D721Med (cell line): Measurements from ENCODE around the gene TINAG.

ENCODE experiments used
- DNase-seq: peaks from one replicate; pipeline ENCODE4 v3.0.0; 2011; ENCODE audit warnings: low spot score; ENCODE audit not compliant: insufficient read length
- FAIRE-seq: peaks from 2 replicates; lab custom pipeline; 2011; peaks lifted over from hg19 to GRCh38; lab: Jason Lieb, UNC
- CTCF ChIP-seq: IDR thresholded peaks from 2 replicates; pipeline ENCODE4 v1.5.1; 2012; ENCODE audit warnings: mild to moderate bottlenecking, control low read depth; ENCODE audit not compliant: insufficient read depth; ENCODE audit errors: missing control alignments

TINAG gene

GRCh38 chr6:54335871-54336270 is 27.6 kb downstream of the TINAG start:
- DNase-seq, result no peak
- no peak for FAIRE-seq
- no peak for TF ChIP-seq CTCF

- no peak for TF ChIP-seq CTCF
- FAIRE-seq (no peak), DNase-seq (no peak)
Measured at GRCh38 chr6:54353975-54354374, 45.7 kb downstream of the TINAG start.

- DNase-seq (no peak), FAIRE-seq (peak; percentile 11)
- TF ChIP-seq CTCF, result no peak
Measured at GRCh38 chr6:54354608-54355007, 46.4 kb downstream of the TINAG start.

GRCh38 chr6:54357141-54357540 is 48.9 kb downstream of the TINAG start:
- no peak for TF ChIP-seq CTCF
- FAIRE-seq (no peak), DNase-seq (no peak)

GRCh38 chr6:54361188-54361587 is 52.9 kb downstream of the TINAG start:
- FAIRE-seq (no peak), DNase-seq (no peak)
- no peak for TF ChIP-seq CTCF

- DNase-seq (no peak), FAIRE-seq (no peak)
- no peak for TF ChIP-seq CTCF
Measured at GRCh38 chr6:54361734-54362133, 53.5 kb downstream of the TINAG start.

- DNase-seq, result no peak
- TF ChIP-seq CTCF, result no peak
- no peak for FAIRE-seq
Measured at GRCh38 chr6:54366667-54367327, 58.6 kb downstream of the TINAG start.
